NB4 (cell line): ENCODE data around the gene LRP1B.

Experiments used
- MYC ChIP-seq: IDR thresholded peaks from 2 replicates; pipeline ENCODE4 v1.6.1; 2011; ENCODE audit warnings: low read depth, low read length
- POLR2A ChIP-seq: IDR thresholded peaks from 2 replicates; pipeline ENCODE4 v1.6.1; 2011; ENCODE audit warnings: mild to moderate bottlenecking; ENCODE audit not compliant: insufficient read length; ENCODE audit errors: extremely low read depth
- TF ChIP-seq, protein P1 (sequence below): IDR thresholded peaks from one replicate; pipeline ENCODE4 v1.5.1; 2012; ENCODE audit warnings: low read depth, low read length
- TF ChIP-seq, protein P2 (sequence below): IDR thresholded peaks from 2 replicates; pipeline ENCODE4 v1.6.1; 2011; ENCODE audit warnings: low read depth, low read length

DNA sequence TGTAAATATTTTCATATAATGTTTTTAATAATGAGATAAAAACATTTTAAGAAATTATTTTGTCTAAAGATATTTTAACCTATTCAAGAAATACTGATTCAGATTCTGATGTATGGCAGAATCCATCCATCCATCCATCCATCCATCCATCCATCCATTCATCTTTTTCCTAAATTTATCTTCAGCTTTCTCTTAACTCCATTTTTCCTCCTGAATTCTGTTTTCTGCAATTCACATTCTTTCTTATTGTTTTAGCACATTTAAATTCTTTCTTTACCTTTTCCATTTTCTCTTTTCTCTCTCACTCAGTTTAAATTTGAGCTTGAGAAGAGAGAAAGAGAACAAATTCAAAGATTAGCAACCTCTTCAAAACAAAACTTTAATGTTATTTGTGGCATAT, 3.6 kb downstream of the LRP1B start:
- TF ChIP-seq, protein P1, sequence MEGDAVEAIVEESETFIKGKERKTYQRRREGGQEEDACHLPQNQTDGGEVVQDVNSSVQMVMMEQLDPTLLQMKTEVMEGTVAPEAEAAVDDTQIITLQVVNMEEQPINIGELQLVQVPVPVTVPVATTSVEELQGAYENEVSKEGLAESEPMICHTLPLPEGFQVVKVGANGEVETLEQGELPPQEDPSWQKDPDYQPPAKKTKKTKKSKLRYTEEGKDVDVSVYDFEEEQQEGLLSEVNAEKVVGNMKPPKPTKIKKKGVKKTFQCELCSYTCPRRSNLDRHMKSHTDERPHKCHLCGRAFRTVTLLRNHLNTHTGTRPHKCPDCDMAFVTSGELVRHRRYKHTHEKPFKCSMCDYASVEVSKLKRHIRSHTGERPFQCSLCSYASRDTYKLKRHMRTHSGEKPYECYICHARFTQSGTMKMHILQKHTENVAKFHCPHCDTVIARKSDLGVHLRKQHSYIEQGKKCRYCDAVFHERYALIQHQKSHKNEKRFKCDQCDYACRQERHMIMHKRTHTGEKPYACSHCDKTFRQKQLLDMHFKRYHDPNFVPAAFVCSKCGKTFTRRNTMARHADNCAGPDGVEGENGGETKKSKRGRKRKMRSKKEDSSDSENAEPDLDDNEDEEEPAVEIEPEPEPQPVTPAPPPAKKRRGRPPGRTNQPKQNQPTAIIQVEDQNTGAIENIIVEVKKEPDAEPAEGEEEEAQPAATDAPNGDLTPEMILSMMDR, result no peak
- TF ChIP-seq POLR2A, result no peak
- TF ChIP-seq, protein P2, sequence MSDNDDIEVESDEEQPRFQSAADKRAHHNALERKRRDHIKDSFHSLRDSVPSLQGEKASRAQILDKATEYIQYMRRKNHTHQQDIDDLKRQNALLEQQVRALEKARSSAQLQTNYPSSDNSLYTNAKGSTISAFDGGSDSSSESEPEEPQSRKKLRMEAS, result no peak
- TF ChIP-seq MYC, result no peak
